ENCODE results near the gene DHX15. TPM values are rescaled to one million over a fixed set of nuclear protein-coding genes. Genes with fewer than 3 reads are reported as not detected.

DHX15 gene
- total and polyA plus RNA-seq, 2 of the 13 experiments (the other 11 are each of a cell fraction or from before 2014, with no cell fraction given), result 92.9 to 165 TPM

- no peak for TF ChIP-seq ZNF639 (CRISPR knock-in tag; conservative IDR thresholded peaks at IDR 0.05)
- no peak for TF ChIP-seq PAXIP1 (CRISPR knock-in tag; conservative IDR thresholded peaks at IDR 0.05)
- TF ChIP-seq ZNF644 (CRISPR knock-in tag; IDR thresholded peaks at IDR 0.05; ENCODE audit: low read depth), result no peak
- no peak for TF ChIP-seq KMT2B (CRISPR knock-in tag; IDR thresholded peaks at IDR 0.05)
- no peak for TF ChIP-seq JDP2 (CRISPR knock-in tag; IDR thresholded peaks at IDR 0.05; ENCODE audit: borderline replicate concordance)
- TF ChIP-seq, protein P1, sequence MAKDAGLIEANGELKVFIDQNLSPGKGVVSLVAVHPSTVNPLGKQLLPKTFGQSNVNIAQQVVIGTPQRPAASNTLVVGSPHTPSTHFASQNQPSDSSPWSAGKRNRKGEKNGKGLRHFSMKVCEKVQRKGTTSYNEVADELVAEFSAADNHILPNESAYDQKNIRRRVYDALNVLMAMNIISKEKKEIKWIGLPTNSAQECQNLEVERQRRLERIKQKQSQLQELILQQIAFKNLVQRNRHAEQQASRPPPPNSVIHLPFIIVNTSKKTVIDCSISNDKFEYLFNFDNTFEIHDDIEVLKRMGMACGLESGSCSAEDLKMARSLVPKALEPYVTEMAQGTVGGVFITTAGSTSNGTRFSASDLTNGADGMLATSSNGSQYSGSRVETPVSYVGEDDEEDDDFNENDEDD (CRISPR knock-in tag; IDR thresholded peaks at IDR 0.05; ENCODE audit: borderline replicate concordance), result no peak
- TF ChIP-seq NR2F2 (IDR thresholded peaks at IDR 0.05; ENCODE audit: borderline replicate concordance, low read depth), result no peak
- TF ChIP-seq TBX2 (CRISPR knock-in tag; IDR thresholded peaks at IDR 0.05; ENCODE audit: borderline replicate concordance), result no peak
- TF ChIP-seq ZBTB43 (CRISPR knock-in tag; conservative IDR thresholded peaks at IDR 0.05), result no peak
- TF ChIP-seq CEBPG (CRISPR knock-in tag; IDR thresholded peaks at IDR 0.05), result no peak
- TF ChIP-seq ZNF619 (CRISPR knock-in tag; IDR thresholded peaks at IDR 0.05), result no peak
Measured at GRCh38 chr4:24607334-24607733, 23.0 kb upstream of the DHX15 start (continued).

Measured in HepG2 (cell line).